ENCODE data around the gene PRKG2. TPM values are rescaled to one million over a fixed set of nuclear protein-coding genes. Genes with fewer than 3 reads are reported as not detected.

PRKG2 gene
- polyA plus RNA-seq, 1 of the 3 experiments (the other 2 are of a cell fraction): not detected

- WGBS (ENCODE audit: low lambda C conversion rate): under 1% methylated on average over 6 of the region's 6 CpGs
- Histone ChIP-seq H3K27ac (ENCODE audit: low read depth in 2 of 2, low read length in 1 of 2) (no peak overlapping the region), H3K9me2 (no peaks in the 10 kb centered on the region), H3K4me3 (ENCODE audit: low read depth in 2 of 2, low read length in 1 of 2) (no peak overlapping the region), H3K9ac (no peak overlapping the region), H2AFZ (ENCODE audit: low read depth) (no peak overlapping the region), H3K79me2 (ENCODE audit: insufficient read depth) (no peaks in the 10 kb centered on the region), H3K4me1 (ENCODE audit: control insufficient read depth in 1 of 2, insufficient read depth in 2 of 2, low read depth in 1 of 2, low read length in 1 of 2) (no peaks in the 10 kb centered on the region), H4K20me1 (ENCODE audit: insufficient read depth) (no peaks in the 10 kb centered on the region), H3F3A (replicated peaks; ENCODE audit: insufficient read depth) (no peaks in the 10 kb centered on the region), H3K9me3 (no peaks in the 10 kb centered on the region), H3K27me3 (ENCODE audit: insufficient read depth) (no peaks in the 10 kb centered on the region), H3K36me3 (replicated peaks in 1 of 2; ENCODE audit: control insufficient read depth in 1 of 2, insufficient read depth in 2 of 2, low read length in 1 of 2) (no peaks in the 10 kb centered on the region), H3K4me2 (no peak overlapping the region)
- DNase-seq: no peak
- ChIA-PET CTCF (no interaction called here), POLR2A (no interaction called here)
- TF ChIP-seq USF2 (IDR thresholded peaks at IDR 0.05; ENCODE audit: borderline replicate concordance, low read depth, low read length) (no peak), PBX3 (IDR thresholded peaks at IDR 0.05) (no peak), GABPA (IDR thresholded peaks at IDR 0.05; ENCODE audit: low read depth) (no peak), ELF1 (IDR thresholded peaks at IDR 0.05) (no peak), RXRA (IDR thresholded peaks at IDR 0.05; ENCODE audit: borderline replicate concordance, low read depth) (no peak), CHD2 (IDR thresholded peaks at IDR 0.05; ENCODE audit: low read length, partially characterized antibody) (no peak), NRF1 (IDR thresholded peaks at IDR 0.05; ENCODE audit: low read depth, low read length) (no peak), YY1 (IDR thresholded peaks at IDR 0.05; ENCODE audit: low read depth) (no peak), MEF2A (IDR thresholded peaks at IDR 0.05; ENCODE audit: borderline replicate concordance, low read depth) (no peak), FOXJ3 (CRISPR knock-in tag; IDR thresholded peaks at IDR 0.05) (no peak), POLR2AphosphoS5 (IDR thresholded peaks at IDR 0.05; ENCODE audit: low read depth, low read length) (no peak), IRF3 (IDR thresholded peaks at IDR 0.05; ENCODE audit: low read depth, low read length) (no peak), TCF12 (IDR thresholded peaks at IDR 0.05) (no peak), GATA2 (CRISPR knock-in tag; IDR thresholded peaks at IDR 0.05) (no peak), FOXM1 (IDR thresholded peaks at IDR 0.05; ENCODE audit: low read depth) (no peak), MXI1 (IDR thresholded peaks at IDR 0.05; ENCODE audit: low read depth, low read length) (no peak), ZBTB33 (IDR thresholded peaks at IDR 0.05; ENCODE audit: borderline replicate concordance, low read depth) (no peak)
These were observed 12.9 kb upstream of the PRKG2 start for GRCh38 chr4:81227968-81228367.
